ENCODE results near the gene PHLDA3. TPM values are rescaled to one million over a fixed set of nuclear protein-coding genes. Genes with fewer than 3 reads are reported as not detected.
A peak's percentile ranks its signal among the peaks of the same experiment; 100 is the strongest.

PHLDA3 gene
- total RNA-seq, 4 donors from 2014 or later, result 60.9 to 87.9 (median 75.1) TPM

DNA sequence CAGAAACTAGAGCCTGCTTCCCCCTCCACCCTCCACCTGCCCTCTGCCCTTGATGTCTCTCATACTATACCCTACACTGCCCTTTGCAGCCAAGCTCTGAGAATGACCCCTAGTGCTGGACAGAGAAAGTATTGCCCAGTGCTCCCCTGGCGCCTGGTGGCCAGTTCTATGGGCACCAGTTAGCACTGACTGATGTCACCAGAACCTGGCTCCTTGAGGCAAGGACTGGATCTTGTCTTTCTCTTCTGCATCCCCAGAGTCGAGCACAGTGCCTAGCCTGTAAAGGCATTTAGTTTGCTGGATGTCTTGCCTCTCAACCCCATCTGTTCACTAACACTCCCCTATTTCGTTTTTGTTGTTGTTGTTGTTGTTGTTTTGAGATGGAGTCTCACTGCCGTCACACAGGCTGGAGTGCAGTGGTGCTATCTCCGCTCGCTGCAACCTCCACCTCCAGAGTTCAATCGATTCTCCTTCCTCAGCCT is 5.9 kb downstream of the PHLDA3 start:
- intact Hi-C loops (cut with DNase I), result no loop called here
- TF ChIP-seq CTCF (IDR thresholded peaks at IDR 0.05) (peak in 1 of 6 experiments; percentile 41), POLR2A (IDR thresholded peaks at IDR 0.05) (no peak)
- 66 to 72% methylated on average over 7 of the region's 7 CpGs for WGBS, 2 donors
- Histone ChIP-seq H3K4me1 (peaks cover 51 to 86% (median 70%) of the 10 kb centered on the region in 3 donors), H3K4me3 (no peak overlapping the region), H3K27ac (peak overlapping the region; percentile 93 to 98 (median 94)), H3K27me3 (peaks cover 0 to 4% (median 0%) of the 10 kb centered on the region in 4 donors), H3K36me3 (peaks cover 8 to 21% (median 15%) of the 10 kb centered on the region in 3 donors), H3K9me3 (no peaks in the 10 kb centered on the region)
- no peak for DNase-seq

GRCh38 chr1:201461645-201462441 is 7.1 kb downstream of the PHLDA3 start:
- intact Hi-C loops (cut with DNase I), result no loop called here
- Histone ChIP-seq H3K27me3 (no peaks in the 10 kb centered on the region), H3K9me3 (no peaks in the 10 kb centered on the region), H3K4me1 (peaks cover 53 to 85% (median 76%) of the 10 kb centered on the region in 3 donors), H3K4me3 (peak overlapping the region in 2 of 4 donors; percentile 1 to 3), H3K27ac (peak overlapping the region; percentile 93 to 98 (median 94)), H3K36me3 (peaks cover 8 to 21% (median 15%) of the 10 kb centered on the region in 3 donors)
- WGBS, 2 donors, result 26 to 53% methylated on average over 8 to 11 of the region's 13 CpGs
- DNase-seq, result no peak
- no peak for TF ChIP-seq CTCF (IDR thresholded peaks at IDR 0.05)
- TF ChIP-seq POLR2A (IDR thresholded peaks at IDR 0.05), result peak in 1 of 4 donors; percentile 31

GRCh38 chr1:201460814-201461644 is 8.0 kb downstream of the PHLDA3 start:
- Histone ChIP-seq H3K9me3 (no peaks in the 10 kb centered on the region), H3K4me1 (peaks cover 50 to 85% (median 76%) of the 10 kb centered on the region in 3 donors), H3K36me3 (peaks cover 8 to 21% (median 15%) of the 10 kb centered on the region in 3 donors), H3K27me3 (no peaks in the 10 kb centered on the region), H3K27ac (peak overlapping the region; percentile 93 to 98 (median 94)), H3K4me3 (peak overlapping the region in 2 of 4 donors; percentile 1 to 3)
- intact Hi-C loops (cut with DNase I), result no loop called here
- WGBS, 2 donors, result 47 to 52% methylated on average over 8 of the region's 8 CpGs
- TF ChIP-seq CTCF (IDR thresholded peaks at IDR 0.05) (no peak), POLR2A (IDR thresholded peaks at IDR 0.05) (peak in 1 of 4 donors; percentile 25)
- DNase-seq, result no peak

DNA sequence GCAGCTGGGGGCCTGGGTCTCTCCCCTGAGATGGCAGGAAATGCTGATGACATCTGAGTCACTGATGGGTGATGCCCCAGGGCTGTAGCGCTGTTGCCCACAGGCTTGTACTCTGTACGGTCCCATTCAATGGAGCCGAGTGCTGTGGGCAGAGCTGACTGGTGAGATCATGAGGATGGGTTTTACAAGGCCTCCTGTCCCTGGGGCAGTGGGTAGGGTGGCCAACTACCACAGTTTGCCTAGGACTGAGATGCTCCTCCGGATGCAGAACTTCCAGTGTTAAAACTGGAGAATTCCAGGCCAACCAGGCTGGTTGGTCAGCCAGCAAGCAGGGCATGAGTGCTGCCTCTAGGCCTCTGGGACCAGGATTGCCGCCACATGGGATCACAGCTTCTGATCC is 9.2 kb downstream of the PHLDA3 start:
- no peak overlapping the region for H3K4me3 ChIP-seq
- peaks cover 40 to 82% (median 66%) of the 10 kb centered on the region in 3 donors for H3K4me1 ChIP-seq
- intact Hi-C loops (cut with DNase I), result no loop called here
- WGBS, 2 donors, result 70 to 100% methylated on average over 2 to 3 of the region's 5 CpGs
- peak overlapping the region; percentile 93 to 98 (median 94) for H3K27ac ChIP-seq
- TF ChIP-seq CTCF (IDR thresholded peaks at IDR 0.05) (no peak), POLR2A (IDR thresholded peaks at IDR 0.05) (no peak)
- DNase-seq, result no peak
- no peaks in the 10 kb centered on the region for H3K9me3 ChIP-seq
- peaks cover 0 to 8% (median 5%) of the 10 kb centered on the region in 3 donors for H3K36me3 ChIP-seq
- H3K27me3 ChIP-seq, result no peaks in the 10 kb centered on the region
